SK-N-MC (cell line): ENCODE results near the gene CDKAL1.
A peak's percentile ranks its signal among the peaks of the same experiment; 100 is the strongest.

Source experiments
- DNase-seq: peaks from one replicate; pipeline ENCODE4 v3.0.0-alpha.2; 2011; ENCODE audit warnings: low read depth, low spot score
- H3K27ac ChIP-seq: fragments of 200-600 bp; sonication (generic); 2 replicates; pipeline ENCODE4 v1.5.1; 2016; ENCODE audit warnings: mixed run types
- H3K36me3 ChIP-seq: fragments of 200-600 bp; sonication (generic); 2 replicates; pipeline ENCODE4 v1.6.1; 2017; ENCODE audit warnings: antibody characterized with exemption, low read length, mixed read lengths; ENCODE audit not compliant: insufficient read depth
- H3K4me3 ChIP-seq: fragments of 200-600 bp; sonication (generic); 2 replicates; pipeline ENCODE4 v1.5.1; 2016
- H3K9ac ChIP-seq: fragments of 200-600 bp; sonication (generic); 2 replicates; pipeline ENCODE4 v1.8.0; 2017; ENCODE audit warnings: mixed run types, mixed read lengths; ENCODE audit not compliant: insufficient read length
- H3K9me3 ChIP-seq: fragments of 200-600 bp; sonication (generic); 2 replicates; pipeline ENCODE4 v1.6.1; 2017; ENCODE audit warnings: low read depth, mild to moderate bottlenecking, antibody characterized with exemption, low read length, moderate library complexity, mixed read lengths
- EZH2 ChIP-seq: fragments of 200-600 bp; sonication (generic); IDR thresholded peaks from one replicate; pipeline ENCODE4 v1.6.1; 2017; ENCODE audit warnings: antibody characterized with exemption
- FOXP2 ChIP-seq: optimal IDR thresholded peaks from 2 replicates; pipeline ENCODE3; 2011; ENCODE audit warnings: mild to moderate bottlenecking, moderate library complexity; ENCODE audit not compliant: insufficient read depth; ENCODE audit errors: extremely low read length, control extremely low read depth
- POLR2AphosphoS5 ChIP-seq: IDR thresholded peaks from 2 replicates; pipeline ENCODE4 v1.6.1; 2012; ENCODE audit warnings: mild to moderate bottlenecking, low read depth, low read length, borderline replicate concordance

CDKAL1 gene

DNA sequence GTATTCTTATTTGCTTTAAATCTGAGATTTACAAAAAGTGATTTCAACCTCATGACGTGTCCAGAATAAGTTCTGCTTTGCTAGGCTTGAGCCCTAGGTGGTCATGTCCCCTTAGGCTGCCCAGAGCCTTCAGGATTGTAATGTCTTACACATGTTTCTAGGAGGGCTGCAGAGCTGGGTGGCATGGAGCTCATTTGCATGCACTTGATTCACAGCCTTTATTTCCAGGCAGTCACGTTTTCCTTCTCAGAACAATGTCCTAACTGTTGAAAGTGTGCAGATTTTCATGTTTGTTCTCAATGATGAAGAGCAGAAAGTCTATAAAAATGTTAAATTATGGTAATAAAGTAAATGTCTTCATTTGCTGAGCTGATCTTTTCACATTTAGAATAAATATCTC lies 610.7 kb downstream of the CDKAL1 start:
- no peaks in the 10 kb centered on the region for H3K9me3 ChIP-seq
- TF ChIP-seq EZH2, result no peak
- TF ChIP-seq FOXP2, result no peak
- no peak for TF ChIP-seq POLR2AphosphoS5

DNA sequence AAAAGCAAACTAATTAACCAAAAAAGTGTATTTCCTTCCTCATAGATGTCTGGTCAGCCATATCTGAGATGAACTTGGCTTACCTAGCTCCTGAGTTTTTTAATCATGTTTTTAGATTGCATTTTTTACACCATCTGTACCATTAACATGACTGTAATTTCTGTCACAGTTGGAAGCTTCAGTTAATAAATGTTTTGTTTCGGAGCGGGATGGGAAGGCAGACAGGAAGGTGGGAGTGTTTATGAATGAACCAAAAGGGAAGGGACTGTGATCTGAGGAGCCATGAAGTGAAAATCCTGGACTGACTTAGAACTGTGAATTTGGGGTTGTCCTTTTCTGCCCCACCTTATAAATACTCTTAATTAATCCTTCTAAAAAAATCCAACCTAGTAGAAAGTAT lies 613.7 kb downstream of the CDKAL1 start:
- Histone ChIP-seq H3K36me3 (no peaks in the 10 kb centered on the region), H3K4me3 (no peak overlapping the region), H3K9me3 (no peaks in the 10 kb centered on the region), H3K27ac (no peak overlapping the region), H3K9ac (no peak overlapping the region)
- TF ChIP-seq EZH2 (no peak), FOXP2 (no peak), POLR2AphosphoS5 (no peak)
- no peak for DNase-seq

More for the DNA sequence above, 610.7 kb downstream of the CDKAL1 start:
- Histone ChIP-seq H3K36me3 (no peaks in the 10 kb centered on the region), H3K27ac (peak overlapping the region; percentile 60; the same call in 1 of the 2 replicates), H3K9ac (no peak overlapping the region), H3K4me3 (no peak overlapping the region)
- no peak for DNase-seq

DNA sequence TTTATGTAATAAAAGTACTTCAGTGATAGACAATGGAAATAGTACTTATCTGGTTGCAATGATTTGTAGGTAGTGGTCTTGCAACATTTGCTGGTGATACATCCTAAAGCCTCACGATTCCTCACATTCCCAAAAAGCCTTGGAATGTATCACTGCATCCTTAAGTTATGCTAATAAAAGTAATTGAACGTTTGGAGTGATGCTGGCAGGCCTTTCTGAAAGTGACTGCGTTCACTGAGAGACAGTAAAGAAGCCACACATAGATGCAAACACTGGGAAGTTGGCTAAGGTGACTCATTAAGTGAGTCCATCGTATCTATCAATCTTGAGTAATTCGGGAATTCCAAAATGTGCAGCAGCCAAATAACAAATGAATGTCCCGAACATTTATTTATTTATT lies 615.2 kb downstream of the CDKAL1 start:
- no peak overlapping the region for H3K9ac ChIP-seq
- DNase-seq, result no peak
- no peaks in the 10 kb centered on the region for H3K9me3 ChIP-seq
- TF ChIP-seq EZH2 (no peak), POLR2AphosphoS5 (no peak), FOXP2 (no peak)
- no peak overlapping the region for H3K27ac ChIP-seq
- no peaks in the 10 kb centered on the region for H3K36me3 ChIP-seq
- H3K4me3 ChIP-seq, result no peak overlapping the region

DNA sequence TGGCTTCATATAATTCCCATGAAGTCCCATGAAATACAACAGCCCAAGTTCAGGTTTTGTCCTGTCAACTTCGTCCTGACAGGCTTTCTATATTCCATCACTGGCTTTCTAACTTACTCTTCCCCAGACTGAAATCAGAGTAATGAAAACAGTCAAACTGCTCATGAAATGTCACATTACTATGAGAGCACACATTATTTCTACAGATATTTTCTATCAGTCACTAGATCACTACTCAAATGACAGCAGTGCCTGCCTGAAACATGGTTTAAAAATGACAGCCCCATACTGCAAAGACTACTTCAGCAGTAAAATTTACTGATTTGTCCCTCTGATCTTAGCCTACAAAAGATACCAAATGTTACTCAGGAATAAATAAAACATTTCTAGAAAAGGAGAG lies 616.4 kb downstream of the CDKAL1 start:
- no peaks in the 10 kb centered on the region for H3K36me3 ChIP-seq

DNA sequence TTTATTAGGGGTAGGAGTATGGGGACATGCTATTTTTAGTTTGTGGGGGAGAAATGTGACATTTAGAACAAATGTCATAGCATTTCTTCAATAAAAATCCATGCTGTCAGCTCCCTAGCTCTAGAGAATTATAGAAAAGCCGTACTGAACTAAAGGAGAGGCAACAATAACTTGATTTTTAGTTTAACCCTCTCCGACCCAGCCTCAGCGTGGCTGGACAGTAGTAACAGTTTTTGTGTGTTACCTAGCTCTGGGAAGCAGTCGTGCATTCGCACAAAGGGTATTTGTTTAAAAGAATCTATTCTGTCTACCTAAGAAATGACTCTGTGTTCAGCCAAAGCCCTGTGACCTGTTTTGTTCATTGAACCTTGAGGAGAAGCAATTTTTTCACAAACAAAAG lies 616.9 kb downstream of the CDKAL1 start:
- Histone ChIP-seq H3K27ac (no peak overlapping the region), H3K36me3 (no peaks in the 10 kb centered on the region), H3K9ac (no peak overlapping the region), H3K4me3 (no peak overlapping the region), H3K9me3 (no peaks in the 10 kb centered on the region)
- no peak for TF ChIP-seq EZH2
- no peak for TF ChIP-seq FOXP2
- TF ChIP-seq POLR2AphosphoS5, result no peak
- no peak for DNase-seq

More for the DNA sequence above, 616.4 kb downstream of the CDKAL1 start:
- TF ChIP-seq POLR2AphosphoS5, result no peak
- H3K27ac ChIP-seq, result no peak overlapping the region
- no peaks in the 10 kb centered on the region for H3K9me3 ChIP-seq
- no peak overlapping the region for H3K4me3 ChIP-seq
- H3K9ac ChIP-seq, result no peak overlapping the region
- DNase-seq, result no peak

DNA sequence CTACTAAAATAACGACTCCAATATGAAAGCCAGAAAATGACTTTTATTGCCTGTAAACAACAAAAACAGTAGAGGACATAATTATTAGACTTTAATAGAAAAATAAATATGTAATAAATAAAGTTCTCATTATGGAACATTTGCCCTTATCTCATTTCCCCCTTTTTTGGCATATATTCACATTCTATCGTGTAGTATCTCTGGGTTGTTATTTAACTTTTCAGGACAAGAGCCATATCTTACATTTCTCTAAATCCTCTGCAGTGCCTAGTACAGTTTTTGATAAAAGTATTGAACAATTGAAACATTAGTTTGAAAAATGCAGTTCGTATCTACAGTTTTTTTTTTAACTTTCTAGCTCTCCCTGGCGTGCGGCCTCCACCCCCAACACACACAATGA lies 617.3 kb downstream of the CDKAL1 start:
- no peak for TF ChIP-seq FOXP2
- TF ChIP-seq POLR2AphosphoS5, result no peak
- no peak for TF ChIP-seq EZH2

DNA sequence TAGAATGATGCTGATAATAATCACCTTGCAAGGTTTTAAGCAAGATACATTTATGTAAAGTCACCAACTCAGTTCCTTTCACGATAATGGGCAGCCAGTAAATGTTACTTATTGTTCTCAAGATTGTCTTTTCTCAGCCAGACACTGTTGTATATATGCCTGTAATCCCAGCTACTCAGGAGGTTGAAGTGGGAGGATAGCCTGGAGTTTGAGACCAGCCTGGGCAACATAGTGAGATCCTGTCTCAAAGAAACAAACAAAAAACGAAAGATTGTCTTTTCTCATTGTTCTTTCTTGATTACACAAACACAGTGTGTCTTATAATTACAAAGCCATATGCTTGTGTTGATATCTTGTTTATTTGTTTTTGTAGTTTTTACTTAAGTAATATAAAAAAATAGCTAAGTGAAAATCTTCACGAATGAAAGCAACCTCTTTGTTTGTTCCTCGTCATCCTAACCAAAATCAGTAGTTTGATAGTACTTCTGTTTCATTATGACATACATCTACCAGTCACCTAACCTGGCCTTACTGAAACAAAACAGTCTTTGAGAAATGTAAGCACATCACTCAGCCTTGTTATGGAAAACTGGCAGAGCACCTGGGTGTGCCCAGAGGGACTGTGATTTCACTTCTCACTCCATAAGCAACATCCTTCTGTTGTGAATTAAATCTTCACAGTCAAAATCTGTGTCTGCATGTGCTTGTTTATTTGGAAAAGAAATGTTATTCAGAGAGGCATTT lies 623.1 kb downstream of the CDKAL1 start:
- Histone ChIP-seq H3K9ac (no peak overlapping the region), H3K9me3 (no peaks in the 10 kb centered on the region), H3K36me3 (no peaks in the 10 kb centered on the region), H3K27ac (no peak overlapping the region), H3K4me3 (no peak overlapping the region)
- no peak for DNase-seq
- TF ChIP-seq POLR2AphosphoS5 (no peak), FOXP2 (no peak), EZH2 (no peak)

More for the DNA sequence above, 617.3 kb downstream of the CDKAL1 start:
- Histone ChIP-seq H3K9me3 (no peaks in the 10 kb centered on the region), H3K36me3 (no peaks in the 10 kb centered on the region), H3K27ac (no peak overlapping the region), H3K4me3 (no peak overlapping the region), H3K9ac (no peak overlapping the region)
- DNase-seq, result no peak

DNA sequence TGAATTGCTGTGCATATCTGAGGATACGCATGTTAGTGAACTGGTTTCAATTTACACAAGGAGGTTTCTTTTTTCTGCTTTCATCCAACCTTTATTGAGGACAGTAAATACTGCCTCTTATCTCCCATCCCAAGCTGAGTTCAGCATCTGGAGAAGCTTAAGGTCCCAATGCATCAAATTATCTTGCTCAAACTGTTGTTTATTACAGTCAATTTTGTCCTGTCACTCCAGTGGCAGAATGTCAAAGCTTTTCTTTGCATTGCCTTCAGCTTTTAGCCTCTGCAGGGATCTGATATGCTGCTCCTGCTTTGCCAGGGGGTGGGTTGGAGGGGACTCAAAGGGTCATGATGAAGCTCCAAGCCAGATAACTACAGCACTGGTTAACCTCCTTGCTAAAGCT lies 623.9 kb downstream of the CDKAL1 start:
- Histone ChIP-seq H3K36me3 (no peaks in the 10 kb centered on the region), H3K4me3 (no peak overlapping the region), H3K27ac (no peak overlapping the region), H3K9ac (no peak overlapping the region), H3K9me3 (no peaks in the 10 kb centered on the region)
- DNase-seq, result no peak
- TF ChIP-seq EZH2, result no peak
- no peak for TF ChIP-seq POLR2AphosphoS5
- TF ChIP-seq FOXP2, result no peak

DNA sequence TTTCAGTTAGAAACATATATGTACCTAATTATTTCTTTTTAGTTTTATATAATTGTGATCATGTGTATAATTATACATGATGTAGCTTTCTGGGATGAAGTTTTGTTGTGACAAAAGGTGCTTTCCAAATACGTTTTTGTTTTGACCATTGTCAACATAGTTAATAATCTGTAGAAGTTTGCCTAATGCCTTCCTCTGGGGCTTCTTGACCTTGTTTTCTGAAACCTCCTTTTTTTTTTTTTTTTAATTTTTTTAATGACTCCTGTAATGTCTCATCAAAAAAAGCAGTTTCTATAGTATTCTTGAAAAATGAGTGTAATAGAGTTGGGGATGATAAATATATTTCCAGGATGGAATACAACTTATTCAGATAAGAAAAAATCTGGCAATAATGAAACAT lies 624.6 kb downstream of the CDKAL1 start:
- H3K36me3 ChIP-seq, result no peaks in the 10 kb centered on the region
- no peaks in the 10 kb centered on the region for H3K9me3 ChIP-seq
- H3K9ac ChIP-seq, result no peak overlapping the region
- TF ChIP-seq POLR2AphosphoS5 (no peak), FOXP2 (no peak), EZH2 (no peak)
- DNase-seq, result no peak
- H3K4me3 ChIP-seq, result no peak overlapping the region
- no peak overlapping the region for H3K27ac ChIP-seq
